Bone marrow (tissue), 2 donors: Measurements from ENCODE around the gene ZKSCAN4.

Experiments
- DNase-seq, 2 donors: peaks; one replicate each; lab custom pipeline; 2025; lab: John Stamatoyannopoulos, UW

ZKSCAN4 gene

DNA sequence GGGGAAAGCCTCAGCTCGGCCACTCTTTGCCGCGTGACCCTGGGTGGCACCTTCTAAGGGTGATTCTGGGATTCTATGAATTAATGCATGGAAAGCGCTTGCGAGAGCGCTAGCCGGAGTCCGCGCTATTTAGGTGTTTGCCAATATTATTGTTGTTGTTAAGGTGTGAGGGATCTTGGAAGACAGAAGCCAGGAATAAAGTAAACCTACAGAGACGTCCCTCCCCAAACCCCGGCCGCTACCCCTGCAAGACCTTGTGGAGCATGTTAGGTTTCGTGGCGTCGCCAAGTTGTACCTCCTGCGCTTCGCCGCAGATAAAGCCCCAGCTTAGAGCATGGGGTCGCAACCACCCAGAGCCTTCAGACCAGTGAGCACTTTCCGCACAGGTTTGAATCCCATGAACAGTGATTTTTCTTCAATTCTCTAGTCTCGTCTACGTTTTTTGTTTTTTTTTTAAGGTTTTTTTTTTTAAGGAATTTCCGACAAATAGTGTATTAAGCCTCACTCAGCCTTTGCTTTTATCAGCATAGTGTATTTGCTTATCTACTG is 43.9 kb downstream of the ZKSCAN4 start:
- no peak for DNase-seq

DNA sequence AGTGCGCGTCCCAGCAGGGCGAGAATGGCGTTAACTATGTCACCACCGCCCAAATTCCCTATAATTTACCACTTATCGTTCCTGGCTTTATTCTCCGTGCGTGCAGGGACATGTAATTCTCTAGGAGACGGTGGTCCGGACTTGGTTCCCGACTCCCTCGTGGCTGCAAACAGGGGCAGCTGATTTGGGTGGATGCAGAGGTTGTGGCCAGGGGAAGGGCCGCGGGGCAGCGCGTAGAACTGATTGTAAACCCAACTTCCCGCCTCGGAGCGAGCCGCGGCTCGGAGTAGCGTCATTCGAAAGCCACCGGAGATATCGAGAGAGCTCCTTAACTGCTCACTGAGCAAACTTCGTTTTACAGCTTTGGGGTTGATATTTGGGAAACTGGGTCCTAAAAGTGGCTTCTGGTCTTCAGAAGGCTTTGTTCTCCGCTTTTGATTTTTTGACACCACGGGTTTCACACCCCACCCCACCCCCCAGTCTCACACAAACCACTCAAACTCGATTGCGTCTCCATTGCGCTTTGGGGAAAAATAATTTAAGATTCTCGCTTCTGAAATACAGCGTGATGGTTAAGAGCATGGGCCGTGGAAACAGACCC is 44.5 kb downstream of the ZKSCAN4 start:
- peak in 1 of 2 donors; percentile 38 for DNase-seq

- DNase-seq = no peak
Measured at GRCh38 chr6:28206928-28207509, 45.0 kb downstream of the ZKSCAN4 start.

- no peak for DNase-seq
Measured at GRCh38 chr6:28206527-28206926, 45.5 kb downstream of the ZKSCAN4 start.

DNA sequence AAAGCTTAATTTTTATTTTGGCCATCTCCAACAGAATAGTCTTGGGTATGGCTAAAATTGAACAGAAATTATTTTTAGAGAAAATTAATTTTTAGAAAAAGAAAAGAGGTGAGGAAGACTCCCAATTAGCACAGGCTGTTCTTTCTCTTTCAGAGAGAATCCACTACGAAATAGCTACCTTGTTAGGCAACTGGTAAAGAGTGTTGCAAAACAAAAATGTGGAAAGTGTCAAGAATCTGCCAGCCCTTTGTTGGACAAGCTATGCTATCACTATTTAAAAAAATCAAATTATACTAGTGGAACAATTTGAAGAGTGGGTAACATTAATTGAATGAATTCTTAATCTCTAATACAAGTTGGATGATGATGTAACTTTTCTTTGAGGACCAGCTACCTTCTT is 46.2 kb downstream of the ZKSCAN4 start:
- DNase-seq = no peak

DNA sequence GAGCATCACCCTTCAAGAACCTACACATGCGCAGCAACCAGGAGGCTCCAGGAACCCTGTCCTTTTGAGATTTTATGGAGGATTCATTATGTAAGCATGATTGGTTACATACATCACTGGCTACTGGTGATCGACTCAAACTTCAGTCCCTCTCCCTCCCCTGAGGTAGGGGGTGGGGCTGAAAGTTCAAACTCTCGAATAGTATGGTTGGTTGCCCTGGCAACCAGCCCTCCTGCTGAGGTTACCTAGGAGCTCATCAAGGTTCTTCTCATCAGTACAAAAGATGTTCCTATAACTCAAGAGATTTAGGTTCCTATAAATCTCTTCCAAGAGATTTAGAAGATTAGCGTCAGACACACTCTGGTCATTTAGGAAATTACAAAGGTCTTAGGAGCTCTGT is 48.9 kb downstream of the ZKSCAN4 start:
- DNase-seq = no peak

- no peak for DNase-seq
Measured at GRCh38 chr6:28200020-28200419, 52.0 kb downstream of the ZKSCAN4 start.
